Measurements from ENCODE around the gene PITPNC1.
A peak's percentile ranks its signal among the peaks of the same experiment; 100 is the strongest.
"Not testable (repeated sequence)": the region's sequence is repeated elsewhere in the genome, so short reads cannot be mapped to it uniquely, and the experiment has no call there.

The PITPNC1 gene

GRCh38 chr17:67401598-67402504 lies 24.8 kb downstream of the PITPNC1 start:
- DNase-seq = peak; percentile 21

- DNase-seq = no peak
Observed at GRCh38 chr17:67403065-67403464, 26.0 kb downstream of the PITPNC1 start.

- DNase-seq = no peak
Observed at GRCh38 chr17:67403483-67403882, 26.4 kb downstream of the PITPNC1 start.

GRCh38 chr17:67408455-67408830 lies 31.4 kb downstream of the PITPNC1 start:
- not testable (repeated sequence) for DNase-seq

GRCh38 chr17:67411397-67411796 lies 34.3 kb downstream of the PITPNC1 start:
- peak; percentile 7 for DNase-seq

GRCh38 chr17:67412032-67412431 lies 35.0 kb downstream of the PITPNC1 start:
- DNase-seq = no peak

GRCh38 chr17:67412941-67413340 lies 35.9 kb downstream of the PITPNC1 start:
- no peak for DNase-seq

- no peak for DNase-seq
Observed at GRCh38 chr17:67413388-67413787, 36.3 kb downstream of the PITPNC1 start.

- DNase-seq = no peak
Observed at GRCh38 chr17:67414130-67414529, 37.0 kb downstream of the PITPNC1 start.

- no peak for DNase-seq
Observed at GRCh38 chr17:67414559-67414958, 37.5 kb downstream of the PITPNC1 start.

GRCh38 chr17:67415291-67415690 lies 38.2 kb downstream of the PITPNC1 start:
- no peak for DNase-seq

- no peak for DNase-seq
Observed at GRCh38 chr17:67417507-67417906, 40.4 kb downstream of the PITPNC1 start.

GRCh38 chr17:67420994-67421393 lies 43.9 kb downstream of the PITPNC1 start:
- no peak for DNase-seq

- no peak for DNase-seq
Observed at GRCh38 chr17:67421869-67422273, 44.8 kb downstream of the PITPNC1 start.

- DNase-seq = not testable (repeated sequence)
Observed at GRCh38 chr17:67422296-67422695, 45.2 kb downstream of the PITPNC1 start.

GRCh38 chr17:67422897-67423296 lies 45.8 kb downstream of the PITPNC1 start:
- no peak for DNase-seq

GRCh38 chr17:67425571-67426160 lies 48.6 kb downstream of the PITPNC1 start:
- no peak for DNase-seq

GRCh38 chr17:67427424-67427823 lies 50.3 kb downstream of the PITPNC1 start:
- DNase-seq = no peak

- not testable (repeated sequence) for DNase-seq
Observed at GRCh38 chr17:67430515-67430914, 53.4 kb downstream of the PITPNC1 start.

GRCh38 chr17:67431249-67432015 lies 54.4 kb downstream of the PITPNC1 start:
- peak; percentile 85 for DNase-seq

GRCh38 chr17:67433248-67433924 lies 56.3 kb downstream of the PITPNC1 start:
- DNase-seq = no peak

- peak; percentile 64 for DNase-seq
Observed at GRCh38 chr17:67434061-67434525, 57.0 kb downstream of the PITPNC1 start.

GRCh38 chr17:67435122-67435521 lies 58.0 kb downstream of the PITPNC1 start:
- DNase-seq = peak; percentile 81
